ENCODE measurements around the gene GRK1. TPM values are rescaled to one million over a fixed set of nuclear protein-coding genes. Genes with fewer than 3 reads are reported as not detected.

Gene GRK1
- total and polyA plus RNA-seq, 2 donors: 0.03 to 0.05 TPM

- no peak overlapping the region for H3K4me3 ChIP-seq (ENCODE audit: low read depth, low read length)
- no peaks in the 10 kb centered on the region for H3K4me1 ChIP-seq (ENCODE audit: insufficient read depth)
- no peak for DNase-seq (ENCODE audit: extremely low spot score)
- no peak overlapping the region for H3K27ac ChIP-seq (ENCODE audit: low read depth)
- WGBS: 85% methylated on average over 16 of the region's 16 CpGs
- no peaks in the 10 kb centered on the region for H3K36me3 ChIP-seq (ENCODE audit: insufficient read depth)
Measured at GRCh38 chr13:113627136-113627535, 39.9 kb upstream of the GRK1 start.

- no peak for DNase-seq (ENCODE audit: extremely low spot score)
- Histone ChIP-seq H3K4me1 (ENCODE audit: insufficient read depth) (no peaks in the 10 kb centered on the region), H3K27ac (ENCODE audit: low read depth) (no peak overlapping the region), H3K36me3 (ENCODE audit: insufficient read depth) (no peaks in the 10 kb centered on the region), H3K4me3 (ENCODE audit: low read depth, low read length) (no peak overlapping the region)
- WGBS: 89% methylated on average over 30 of the region's 30 CpGs
Measured at GRCh38 chr13:113628291-113629270, 38.4 kb upstream of the GRK1 start.

- 91% methylated on average over 17 of the region's 17 CpGs for WGBS
- Histone ChIP-seq H3K36me3 (ENCODE audit: insufficient read depth) (no peaks in the 10 kb centered on the region), H3K4me3 (ENCODE audit: low read depth, low read length) (no peak overlapping the region), H3K4me1 (ENCODE audit: insufficient read depth) (no peaks in the 10 kb centered on the region), H3K27ac (ENCODE audit: low read depth) (no peak overlapping the region)
- no peak for DNase-seq (ENCODE audit: extremely low spot score)
Measured at GRCh38 chr13:113629866-113630265, 37.2 kb upstream of the GRK1 start.

GRCh38 chr13:113630296-113630695 lies 36.7 kb upstream of the GRK1 start:
- Histone ChIP-seq H3K4me3 (ENCODE audit: low read depth, low read length) (no peak overlapping the region), H3K27ac (ENCODE audit: low read depth) (no peak overlapping the region), H3K36me3 (ENCODE audit: insufficient read depth) (no peaks in the 10 kb centered on the region), H3K4me1 (ENCODE audit: insufficient read depth) (no peaks in the 10 kb centered on the region)
- no peak for DNase-seq (ENCODE audit: extremely low spot score)
- WGBS: 90% methylated on average over 11 of the region's 11 CpGs

- no peak for DNase-seq (ENCODE audit: extremely low spot score)
- 81% methylated on average over 6 of the region's 6 CpGs for WGBS
- H3K36me3 ChIP-seq (ENCODE audit: insufficient read depth): no peaks in the 10 kb centered on the region
- no peak overlapping the region for H3K27ac ChIP-seq (ENCODE audit: low read depth)
- H3K4me1 ChIP-seq (ENCODE audit: insufficient read depth): no peaks in the 10 kb centered on the region
- H3K4me3 ChIP-seq (ENCODE audit: low read depth, low read length): no peak overlapping the region
Measured at GRCh38 chr13:113630804-113631203, 36.2 kb upstream of the GRK1 start.

GRCh38 chr13:113631341-113632095 lies 35.5 kb upstream of the GRK1 start:
- Histone ChIP-seq H3K4me1 (ENCODE audit: insufficient read depth) (no peaks in the 10 kb centered on the region), H3K27ac (ENCODE audit: low read depth) (no peak overlapping the region), H3K36me3 (ENCODE audit: insufficient read depth) (peaks cover under 1% of the 10 kb centered on the region), H3K4me3 (ENCODE audit: low read depth, low read length) (no peak overlapping the region)
- 95% methylated on average over 42 of the region's 42 CpGs for WGBS
- DNase-seq (ENCODE audit: extremely low spot score): no peak

GRCh38 chr13:113632706-113633484 lies 34.1 kb upstream of the GRK1 start:
- 96% methylated on average over 38 of the region's 38 CpGs for WGBS
- no peak overlapping the region for H3K27ac ChIP-seq (ENCODE audit: low read depth)
- peaks cover 6% of the 10 kb centered on the region for H3K36me3 ChIP-seq (ENCODE audit: insufficient read depth)
- no peak for DNase-seq (ENCODE audit: extremely low spot score)
- no peak overlapping the region for H3K4me3 ChIP-seq (ENCODE audit: low read depth, low read length)
- H3K4me1 ChIP-seq (ENCODE audit: insufficient read depth): no peaks in the 10 kb centered on the region

GRCh38 chr13:113633485-113633873 lies 33.5 kb upstream of the GRK1 start:
- Histone ChIP-seq H3K36me3 (ENCODE audit: insufficient read depth) (peaks cover 6% of the 10 kb centered on the region), H3K4me1 (ENCODE audit: insufficient read depth) (no peaks in the 10 kb centered on the region), H3K4me3 (ENCODE audit: low read depth, low read length) (no peak overlapping the region), H3K27ac (ENCODE audit: low read depth) (no peak overlapping the region)
- DNase-seq (ENCODE audit: extremely low spot score): no peak
- WGBS: 97% methylated on average over 18 of the region's 18 CpGs

- no peak overlapping the region for H3K4me3 ChIP-seq (ENCODE audit: low read depth, low read length)
- no peak for DNase-seq (ENCODE audit: extremely low spot score)
- H3K4me1 ChIP-seq (ENCODE audit: insufficient read depth): no peaks in the 10 kb centered on the region
- 96% methylated on average over 16 of the region's 16 CpGs for WGBS
- H3K36me3 ChIP-seq (ENCODE audit: insufficient read depth): peaks cover 6% of the 10 kb centered on the region
- H3K27ac ChIP-seq (ENCODE audit: low read depth): no peak overlapping the region
Measured at GRCh38 chr13:113634279-113635047, 32.6 kb upstream of the GRK1 start.

GRCh38 chr13:113635048-113635420 lies 32.0 kb upstream of the GRK1 start:
- WGBS: 94% methylated on average over 7 of the region's 7 CpGs

GRCh38 chr13:113635709-113636108 lies 31.3 kb upstream of the GRK1 start:
- DNase-seq (ENCODE audit: extremely low spot score): no peak
- Histone ChIP-seq H3K4me1 (ENCODE audit: insufficient read depth) (no peaks in the 10 kb centered on the region), H3K4me3 (ENCODE audit: low read depth, low read length) (no peak overlapping the region), H3K36me3 (ENCODE audit: insufficient read depth) (peaks cover 8% of the 10 kb centered on the region), H3K27ac (ENCODE audit: low read depth) (no peak overlapping the region)
- 96% methylated on average over 25 of the region's 25 CpGs for WGBS

More at GRCh38 chr13:113635048-113635420, 32.0 kb upstream of the GRK1 start:
- no peak for DNase-seq (ENCODE audit: extremely low spot score)
- Histone ChIP-seq H3K27ac (ENCODE audit: low read depth) (no peak overlapping the region), H3K4me3 (ENCODE audit: low read depth, low read length) (no peak overlapping the region), H3K4me1 (ENCODE audit: insufficient read depth) (no peaks in the 10 kb centered on the region), H3K36me3 (ENCODE audit: insufficient read depth) (peaks cover 8% of the 10 kb centered on the region)

- WGBS: 93% methylated on average over 24 of the region's 24 CpGs
- no peak overlapping the region for H3K4me3 ChIP-seq (ENCODE audit: low read depth, low read length)
- no peaks in the 10 kb centered on the region for H3K4me1 ChIP-seq (ENCODE audit: insufficient read depth)
- H3K36me3 ChIP-seq (ENCODE audit: insufficient read depth): peaks cover 8% of the 10 kb centered on the region
- no peak overlapping the region for H3K27ac ChIP-seq (ENCODE audit: low read depth)
- no peak for DNase-seq (ENCODE audit: extremely low spot score)
Measured at GRCh38 chr13:113636266-113636963, 30.6 kb upstream of the GRK1 start.

Data from urinary bladder (tissue), 4 donors.